HG03097 (cell line): ENCODE data around the gene PLEKHF1.

Experiments
- ATAC-seq: cut with Tn5 transposase; IDR thresholded peaks from one replicate; pipeline ENCODE4 v1.9.1; 2021; ENCODE audit not compliant: unreplicated experiment, low FRiP score

The PLEKHF1 gene

GRCh38 chr19:29634423-29635130 is 30.7 kb upstream of the PLEKHF1 start:
- no peak for ATAC-seq

GRCh38 chr19:29635963-29636362 is 29.3 kb upstream of the PLEKHF1 start:
- ATAC-seq, result no peak

GRCh38 chr19:29636553-29637360 is 28.5 kb upstream of the PLEKHF1 start:
- ATAC-seq, result no peak

- ATAC-seq, result no peak
Observed at GRCh38 chr19:29639086-29639485, 26.2 kb upstream of the PLEKHF1 start.

- no peak for ATAC-seq
Observed at GRCh38 chr19:29640231-29640630, 25.0 kb upstream of the PLEKHF1 start.

GRCh38 chr19:29641597-29641996 is 23.7 kb upstream of the PLEKHF1 start:
- no peak for ATAC-seq

GRCh38 chr19:29643361-29643935 is 21.8 kb upstream of the PLEKHF1 start:
- ATAC-seq, result no peak

- ATAC-seq, result no peak
Observed at GRCh38 chr19:29644210-29644609, 21.1 kb upstream of the PLEKHF1 start.

GRCh38 chr19:29645491-29645867 is 19.8 kb upstream of the PLEKHF1 start:
- ATAC-seq, result no peak

GRCh38 chr19:29645911-29646310 is 19.4 kb upstream of the PLEKHF1 start:
- no peak for ATAC-seq

- ATAC-seq, result no peak
Observed at GRCh38 chr19:29650772-29651387, 14.4 kb upstream of the PLEKHF1 start.

GRCh38 chr19:29651622-29652394 is 13.5 kb upstream of the PLEKHF1 start:
- ATAC-seq, result no peak

GRCh38 chr19:29653398-29653797 is 11.9 kb upstream of the PLEKHF1 start:
- ATAC-seq, result no peak

GRCh38 chr19:29655648-29656335 is 9.5 kb upstream of the PLEKHF1 start:
- ATAC-seq, result no peak

- ATAC-seq, result no peak
Observed at GRCh38 chr19:29658221-29658991, 6.9 kb upstream of the PLEKHF1 start.

GRCh38 chr19:29660835-29661234 is 4.4 kb upstream of the PLEKHF1 start:
- ATAC-seq, result no peak

- no peak for ATAC-seq
Observed at GRCh38 chr19:29662278-29662603, 3.0 kb upstream of the PLEKHF1 start.

GRCh38 chr19:29662604-29663404 is 2.5 kb upstream of the PLEKHF1 start:
- ATAC-seq, result no peak
